Skeletal muscle satellite cell (primary cell): ENCODE results near the gene PFDN1.
A peak's percentile ranks its signal among the peaks of the same experiment; 100 is the strongest.

ENCODE experiments used
- H3K27me3 ChIP-seq: 2 replicates; pipeline ENCODE4 v1.7.0; 2013; ENCODE audit warnings: low read length; ENCODE audit not compliant: control insufficient read depth, insufficient read depth
- H3K36me3 ChIP-seq: 2 replicates; pipeline ENCODE4 v1.7.0; 2013; ENCODE audit warnings: mild to moderate bottlenecking, control low read depth, low read length; ENCODE audit not compliant: insufficient read depth
- H3K4me1 ChIP-seq: 2 replicates; pipeline ENCODE4 v1.7.0; 2013; ENCODE audit warnings: low read length; ENCODE audit not compliant: control insufficient read depth, insufficient read depth
- H3K4me2 ChIP-seq: 2 replicates; pipeline ENCODE4 v1.7.0; 2013; ENCODE audit warnings: mild to moderate bottlenecking, low read length
- H3K4me3 ChIP-seq: 2 replicates; pipeline ENCODE4 v1.7.0; 2013; ENCODE audit warnings: low read length
- H3K9ac ChIP-seq: 2 replicates; pipeline ENCODE4 v1.7.0; 2013; ENCODE audit warnings: mild to moderate bottlenecking, low read depth, low read length, moderate library complexity
- H3K9me3 ChIP-seq: replicated peaks from 2 replicates; pipeline ENCODE4 v1.7.0; 2013; ENCODE audit warnings: mild to moderate bottlenecking, control low read depth, low read length

PFDN1 gene

GRCh38 chr5:140342287-140342686, 39.4 kb upstream of the PFDN1 start:
- no peak overlapping the region for H3K4me3 ChIP-seq
- H3K27me3 ChIP-seq, result no peaks in the 10 kb centered on the region
- H3K36me3 ChIP-seq, result peaks cover 41% of the 10 kb centered on the region
- no peaks in the 10 kb centered on the region for H3K9me3 ChIP-seq
- peaks cover 64% of the 10 kb centered on the region for H3K4me1 ChIP-seq
- H3K4me2 ChIP-seq, result peak overlapping the region; percentile 16
- no peak overlapping the region for H3K9ac ChIP-seq

GRCh38 chr5:140341591-140341990, 38.7 kb upstream of the PFDN1 start:
- Histone ChIP-seq H3K4me1 (peaks cover 62% of the 10 kb centered on the region), H3K27me3 (no peaks in the 10 kb centered on the region), H3K36me3 (peaks cover 44% of the 10 kb centered on the region), H3K9me3 (no peaks in the 10 kb centered on the region), H3K4me3 (no peak overlapping the region), H3K9ac (no peak overlapping the region), H3K4me2 (peak overlapping the region; percentile 16)

- Histone ChIP-seq H3K27me3 (no peaks in the 10 kb centered on the region), H3K9ac (no peak overlapping the region), H3K9me3 (no peaks in the 10 kb centered on the region), H3K4me3 (no peak overlapping the region), H3K4me2 (no peak overlapping the region), H3K36me3 (peaks cover 50% of the 10 kb centered on the region), H3K4me1 (peaks cover 61% of the 10 kb centered on the region)
Observed at GRCh38 chr5:140340605-140341121, 37.8 kb upstream of the PFDN1 start.

- peaks cover 52% of the 10 kb centered on the region for H3K4me1 ChIP-seq
- no peak overlapping the region for H3K4me2 ChIP-seq
- no peak overlapping the region for H3K4me3 ChIP-seq
- H3K9me3 ChIP-seq, result no peaks in the 10 kb centered on the region
- H3K27me3 ChIP-seq, result no peaks in the 10 kb centered on the region
- H3K9ac ChIP-seq, result no peak overlapping the region
- H3K36me3 ChIP-seq, result peaks cover 54% of the 10 kb centered on the region
Observed at GRCh38 chr5:140339636-140340035, 36.7 kb upstream of the PFDN1 start.

- H3K4me1 ChIP-seq, result peaks cover 46% of the 10 kb centered on the region
Observed at GRCh38 chr5:140338908-140339307, 36.0 kb upstream of the PFDN1 start.

GRCh38 chr5:140338336-140338735, 35.4 kb upstream of the PFDN1 start:
- peaks cover 54% of the 10 kb centered on the region for H3K36me3 ChIP-seq
- H3K4me3 ChIP-seq, result no peak overlapping the region
- no peaks in the 10 kb centered on the region for H3K27me3 ChIP-seq
- no peak overlapping the region for H3K9ac ChIP-seq
- H3K4me2 ChIP-seq, result peak overlapping the region; percentile 6
- H3K4me1 ChIP-seq, result peaks cover 46% of the 10 kb centered on the region
- no peaks in the 10 kb centered on the region for H3K9me3 ChIP-seq

More at GRCh38 chr5:140338908-140339307, 36.0 kb upstream of the PFDN1 start:
- H3K4me3 ChIP-seq, result no peak overlapping the region
- no peaks in the 10 kb centered on the region for H3K9me3 ChIP-seq
- H3K36me3 ChIP-seq, result peaks cover 54% of the 10 kb centered on the region
- H3K27me3 ChIP-seq, result no peaks in the 10 kb centered on the region
- no peak overlapping the region for H3K9ac ChIP-seq
- H3K4me2 ChIP-seq, result no peak overlapping the region

- Histone ChIP-seq H3K36me3 (peaks cover 59% of the 10 kb centered on the region), H3K4me3 (no peak overlapping the region), H3K9me3 (no peaks in the 10 kb centered on the region), H3K4me2 (no peak overlapping the region), H3K27me3 (no peaks in the 10 kb centered on the region), H3K4me1 (peaks cover 42% of the 10 kb centered on the region), H3K9ac (no peak overlapping the region)
Observed at GRCh38 chr5:140337880-140338279, 35.0 kb upstream of the PFDN1 start.

GRCh38 chr5:140336388-140336787, 33.5 kb upstream of the PFDN1 start:
- Histone ChIP-seq H3K27me3 (no peaks in the 10 kb centered on the region), H3K4me2 (no peak overlapping the region), H3K9ac (no peak overlapping the region), H3K4me1 (peaks cover 27% of the 10 kb centered on the region), H3K4me3 (no peak overlapping the region), H3K9me3 (no peaks in the 10 kb centered on the region), H3K36me3 (peaks cover 57% of the 10 kb centered on the region)

GRCh38 chr5:140331638-140332037, 28.7 kb upstream of the PFDN1 start:
- Histone ChIP-seq H3K9ac (no peak overlapping the region), H3K4me3 (no peak overlapping the region), H3K9me3 (no peaks in the 10 kb centered on the region), H3K4me1 (peaks cover 10% of the 10 kb centered on the region), H3K36me3 (peaks cover 34% of the 10 kb centered on the region), H3K27me3 (no peaks in the 10 kb centered on the region), H3K4me2 (no peak overlapping the region)

GRCh38 chr5:140329739-140330481, 27.0 kb upstream of the PFDN1 start:
- Histone ChIP-seq H3K27me3 (no peaks in the 10 kb centered on the region), H3K4me3 (no peak overlapping the region), H3K9me3 (no peaks in the 10 kb centered on the region), H3K9ac (no peak overlapping the region), H3K4me2 (no peak overlapping the region), H3K4me1 (peaks cover 18% of the 10 kb centered on the region), H3K36me3 (peaks cover 24% of the 10 kb centered on the region)

GRCh38 chr5:140328036-140328764, 25.3 kb upstream of the PFDN1 start:
- Histone ChIP-seq H3K4me3 (no peak overlapping the region), H3K4me2 (peak overlapping the region; percentile 10), H3K27me3 (no peaks in the 10 kb centered on the region), H3K9me3 (no peaks in the 10 kb centered on the region), H3K9ac (no peak overlapping the region), H3K4me1 (peaks cover 35% of the 10 kb centered on the region), H3K36me3 (peaks cover 15% of the 10 kb centered on the region)
